Activated naive CD8-positive, alpha-beta T cell treated with anti-CD3 and anti-CD28 coated beads, Interleukin-2, amount 10 ng/mL, durations not matched to agents 7 days and 5 days (primary cell): ENCODE measurements around the gene TSHZ3. TPM values are rescaled to one million over a fixed set of nuclear protein-coding genes. Genes with fewer than 3 reads are reported as not detected.

Experiments used
- ATAC-seq: fragments of 150-1000 bp; cut with Tn5 transposase; one replicate; pipeline ENCODE4 v1.10.0; 2021; ENCODE audit warnings: low read depth, moderate library complexity
- POLR2A ChIA-PET: fragments of 350-600 bp; sonication (Branson Sonifier 250); formaldehyde crosslinking; loops from one replicate; lab custom pipeline; 2021; ENCODE audit warnings: antibody characterized with exemption; lab: Charles Lee
- DNase-seq: peaks from one replicate; pipeline ENCODE4 v3.0.0; 2021
- H3K27ac Mint-ChIP-seq: one replicate; pipeline ENCODE4 v1.8.0; 2022; ENCODE audit warnings: mild to moderate bottlenecking, mixed read lengths
- H3K27me3 Mint-ChIP-seq: one replicate; pipeline ENCODE4 v1.8.0; 2022; ENCODE audit warnings: mild to moderate bottlenecking, moderate library complexity, mixed read lengths
- H3K36me3 Mint-ChIP-seq: one replicate; pipeline ENCODE4 v1.8.0; 2021; ENCODE audit warnings: mild to moderate bottlenecking, mixed read lengths
- H3K4me1 Mint-ChIP-seq: one replicate; pipeline ENCODE4 v1.8.0; 2021; ENCODE audit warnings: mixed read lengths
- H3K4me3 Mint-ChIP-seq: one replicate; pipeline ENCODE4 v1.8.0; 2022; ENCODE audit warnings: mild to moderate bottlenecking, moderate library complexity, mixed read lengths
- H3K9me3 Mint-ChIP-seq: one replicate; pipeline ENCODE4 v1.8.0; 2021; ENCODE audit warnings: mixed read lengths
- total RNA-seq, 2 experiments: library from RNA; stranded (reverse); gene quantifications; one replicate each; pipeline ENCODE4 v1.2.3, GENCODE V29; 2021

The TSHZ3 gene
- total RNA-seq, 2 experiments from 2014 or later = 0.45 to 1.00 TPM

- Mint-ChIP-seq H3K27me3 (peaks cover 23% of the 10 kb centered on the region), H3K36me3 (no peaks in the 10 kb centered on the region), H3K4me3 (no peak overlapping the region), H3K27ac (no peak overlapping the region), H3K4me1 (peaks cover 1% of the 10 kb centered on the region), H3K9me3 (no peaks in the 10 kb centered on the region)
- DNase-seq (no peak), ATAC-seq (no peak)
- POLR2A ChIA-PET = no interaction called here
These were observed 88.1 kb downstream of the TSHZ3 start for GRCh38 chr19:31261019-31261602.

- Mint-ChIP-seq H3K4me1 (peaks cover 1% of the 10 kb centered on the region), H3K27me3 (peaks cover 23% of the 10 kb centered on the region), H3K4me3 (no peak overlapping the region), H3K36me3 (no peaks in the 10 kb centered on the region), H3K9me3 (no peaks in the 10 kb centered on the region), H3K27ac (no peak overlapping the region)
- DNase-seq (no peak), ATAC-seq (no peak)
- POLR2A ChIA-PET = no interaction called here
These were observed 88.9 kb downstream of the TSHZ3 start for GRCh38 chr19:31260171-31260933.

GRCh38 chr19:31258211-31259052 is 90.8 kb downstream of the TSHZ3 start:
- DNase-seq (no peak), ATAC-seq (no peak)
- H3K36me3 Mint-ChIP-seq = no peaks in the 10 kb centered on the region
- H3K9me3 Mint-ChIP-seq = no peaks in the 10 kb centered on the region
- H3K4me3 Mint-ChIP-seq = no peak overlapping the region
- H3K4me1 Mint-ChIP-seq = peaks cover 5% of the 10 kb centered on the region
- peaks cover 19% of the 10 kb centered on the region for H3K27me3 Mint-ChIP-seq
- POLR2A ChIA-PET = no interaction called here
- no peak overlapping the region for H3K27ac Mint-ChIP-seq

- no peaks in the 10 kb centered on the region for H3K36me3 Mint-ChIP-seq
- no peaks in the 10 kb centered on the region for H3K9me3 Mint-ChIP-seq
- DNase-seq (no peak), ATAC-seq (no peak)
- POLR2A ChIA-PET = no interaction called here
- H3K27ac Mint-ChIP-seq = no peak overlapping the region
- no peak overlapping the region for H3K4me3 Mint-ChIP-seq
- H3K4me1 Mint-ChIP-seq = peaks cover 5% of the 10 kb centered on the region
- peaks cover 19% of the 10 kb centered on the region for H3K27me3 Mint-ChIP-seq
These were observed 91.7 kb downstream of the TSHZ3 start for GRCh38 chr19:31257426-31258130.

GRCh38 chr19:31257025-31257424 is 92.2 kb downstream of the TSHZ3 start:
- H3K27me3 Mint-ChIP-seq = peaks cover 17% of the 10 kb centered on the region
- no peaks in the 10 kb centered on the region for H3K36me3 Mint-ChIP-seq
- peaks cover 5% of the 10 kb centered on the region for H3K4me1 Mint-ChIP-seq
- H3K9me3 Mint-ChIP-seq = no peaks in the 10 kb centered on the region
- H3K4me3 Mint-ChIP-seq = no peak overlapping the region
- H3K27ac Mint-ChIP-seq = no peak overlapping the region
- POLR2A ChIA-PET = no interaction called here
- DNase-seq = no peak
- no peak for ATAC-seq

- H3K4me3 Mint-ChIP-seq = no peak overlapping the region
- POLR2A ChIA-PET = no interaction called here
These were observed 92.7 kb downstream of the TSHZ3 start for GRCh38 chr19:31256593-31256960.

GRCh38 chr19:31255831-31256592 is 93.2 kb downstream of the TSHZ3 start:
- Mint-ChIP-seq H3K4me1 (peaks cover 4% of the 10 kb centered on the region), H3K36me3 (no peaks in the 10 kb centered on the region), H3K4me3 (no peak overlapping the region), H3K27me3 (peaks cover 8% of the 10 kb centered on the region), H3K9me3 (no peaks in the 10 kb centered on the region), H3K27ac (no peak overlapping the region)
- POLR2A ChIA-PET = no interaction called here
- DNase-seq = no peak
- no peak for ATAC-seq

More at GRCh38 chr19:31256593-31256960, 92.7 kb downstream of the TSHZ3 start:
- H3K9me3 Mint-ChIP-seq = no peaks in the 10 kb centered on the region
- H3K4me1 Mint-ChIP-seq = peaks cover 5% of the 10 kb centered on the region
- H3K36me3 Mint-ChIP-seq = no peaks in the 10 kb centered on the region
- ATAC-seq (no peak), DNase-seq (no peak)
- H3K27ac Mint-ChIP-seq = no peak overlapping the region
- H3K27me3 Mint-ChIP-seq = peaks cover 12% of the 10 kb centered on the region

- H3K4me3 Mint-ChIP-seq = no peak overlapping the region
- POLR2A ChIA-PET = no interaction called here
- H3K36me3 Mint-ChIP-seq = no peaks in the 10 kb centered on the region
- no peak overlapping the region for H3K27ac Mint-ChIP-seq
- ATAC-seq (no peak), DNase-seq (no peak)
- H3K9me3 Mint-ChIP-seq = no peaks in the 10 kb centered on the region
- H3K4me1 Mint-ChIP-seq = peaks cover 4% of the 10 kb centered on the region
- H3K27me3 Mint-ChIP-seq = peaks cover 5% of the 10 kb centered on the region
These were observed 93.9 kb downstream of the TSHZ3 start for GRCh38 chr19:31255174-31255799.

- POLR2A ChIA-PET = no interaction called here
- H3K27ac Mint-ChIP-seq = no peak overlapping the region
- no peak for DNase-seq
- no peaks in the 10 kb centered on the region for H3K36me3 Mint-ChIP-seq
- ATAC-seq = no peak
- H3K27me3 Mint-ChIP-seq = peaks cover 3% of the 10 kb centered on the region
- H3K4me1 Mint-ChIP-seq = peaks cover 4% of the 10 kb centered on the region
- H3K9me3 Mint-ChIP-seq = no peaks in the 10 kb centered on the region
- H3K4me3 Mint-ChIP-seq = no peak overlapping the region
These were observed 94.6 kb downstream of the TSHZ3 start for GRCh38 chr19:31254611-31255010.

- Mint-ChIP-seq H3K27ac (no peak overlapping the region), H3K36me3 (no peaks in the 10 kb centered on the region), H3K27me3 (peaks cover 3% of the 10 kb centered on the region), H3K9me3 (no peaks in the 10 kb centered on the region), H3K4me1 (peaks cover 4% of the 10 kb centered on the region), H3K4me3 (no peak overlapping the region)
- no peak for ATAC-seq
- DNase-seq = no peak
- POLR2A ChIA-PET = no interaction called here
These were observed 95.1 kb downstream of the TSHZ3 start for GRCh38 chr19:31254180-31254551.

- no peak overlapping the region for H3K27ac Mint-ChIP-seq
- H3K4me1 Mint-ChIP-seq = peaks cover 4% of the 10 kb centered on the region
- POLR2A ChIA-PET = no interaction called here
- peaks cover 2% of the 10 kb centered on the region for H3K27me3 Mint-ChIP-seq
- no peaks in the 10 kb centered on the region for H3K9me3 Mint-ChIP-seq
- no peak for ATAC-seq
- no peaks in the 10 kb centered on the region for H3K36me3 Mint-ChIP-seq
- H3K4me3 Mint-ChIP-seq = no peak overlapping the region
- DNase-seq = no peak
These were observed 95.6 kb downstream of the TSHZ3 start for GRCh38 chr19:31253526-31254179.

GRCh38 chr19:31252441-31252840 is 96.8 kb downstream of the TSHZ3 start:
- Mint-ChIP-seq H3K27me3 (peaks cover 2% of the 10 kb centered on the region), H3K4me1 (peaks cover 4% of the 10 kb centered on the region), H3K27ac (no peak overlapping the region), H3K36me3 (no peaks in the 10 kb centered on the region), H3K9me3 (no peaks in the 10 kb centered on the region), H3K4me3 (no peak overlapping the region)
- ATAC-seq (no peak), DNase-seq (no peak)
- POLR2A ChIA-PET = no interaction called here
